Endometrial microvascular endothelial cells (primary cell): Measurements from ENCODE around the gene TOR1AIP1. TPM values are rescaled to one million over a fixed set of nuclear protein-coding genes. Genes with fewer than 3 reads are reported as not detected.
"Not testable (repeated sequence)": the region's sequence is repeated elsewhere in the genome, so short reads cannot be mapped to it uniquely, and the experiment has no call there.

Experiments used
- in situ Hi-C: cut with HindIII; loops from 2 replicates; pipeline ENCODE4 v1.10.0; 2017; ENCODE audit warnings: low sequenced_read_pairs, low pct_unique_long_range_greater_than_20kb; ENCODE audit errors: inconsistent ontology term
- total RNA-seq: library from RNA; depleted of rRNA; stranded (reverse); fragments of >200 nt; gene quantifications from one replicate; pipeline ENCODE4 v1.2.3, GENCODE V29; 2015; ENCODE audit errors: inconsistent ontology term

TOR1AIP1 gene
- 50.2 TPM for total RNA-seq

- in situ Hi-C loops, result no loop called here
These were observed at the start of gene TOR1AIP1 for GRCh38 chr1:179882253-179883039. Gene TOR1AIP1 (plus strand): TSS chr1:179882285. CDS start chr1:179882503, 218 bp downstream.

GRCh38 chr1:179836686-179837445, 45.2 kb upstream of the TOR1AIP1 start:
- in situ Hi-C loops, result not testable (repeated sequence)

GRCh38 chr1:179840107-179840506, 42.0 kb upstream of the TOR1AIP1 start:
- in situ Hi-C loops, result no loop called here

GRCh38 chr1:179848233-179848632, 33.9 kb upstream of the TOR1AIP1 start:
- in situ Hi-C loops, result no loop called here

- in situ Hi-C loops, result no loop called here
These were observed 29.0 kb upstream of the TOR1AIP1 start for GRCh38 chr1:179853102-179853501.

- in situ Hi-C loops, result not testable (repeated sequence)
These were observed 26.3 kb upstream of the TOR1AIP1 start for GRCh38 chr1:179855831-179856230.

GRCh38 chr1:179856296-179856695, 25.8 kb upstream of the TOR1AIP1 start:
- in situ Hi-C loops, result no loop called here

GRCh38 chr1:179857009-179857408, 25.1 kb upstream of the TOR1AIP1 start:
- in situ Hi-C loops, result no loop called here

GRCh38 chr1:179860652-179861051, 21.4 kb upstream of the TOR1AIP1 start:
- in situ Hi-C loops, result no loop called here

- in situ Hi-C loops, result no loop called here
These were observed 16.7 kb upstream of the TOR1AIP1 start for GRCh38 chr1:179865377-179865776.

GRCh38 chr1:179866616-179867015, 15.5 kb upstream of the TOR1AIP1 start:
- in situ Hi-C loops, result no loop called here

GRCh38 chr1:179867493-179868330, 14.4 kb upstream of the TOR1AIP1 start:
- in situ Hi-C loops, result no loop called here

- in situ Hi-C loops, result no loop called here
These were observed 11.2 kb upstream of the TOR1AIP1 start for GRCh38 chr1:179870870-179871269.

GRCh38 chr1:179871940-179872339, 10.1 kb upstream of the TOR1AIP1 start:
- in situ Hi-C loops, result no loop called here

- in situ Hi-C loops, result no loop called here
These were observed 9.5 kb upstream of the TOR1AIP1 start for GRCh38 chr1:179872558-179872957.

GRCh38 chr1:179873438-179873851, 8.6 kb upstream of the TOR1AIP1 start:
- in situ Hi-C loops, result no loop called here

- in situ Hi-C loops, result no loop called here
These were observed 6.3 kb upstream of the TOR1AIP1 start for GRCh38 chr1:179875596-179876299.

- in situ Hi-C loops, result no loop called here
These were observed 5.8 kb upstream of the TOR1AIP1 start for GRCh38 chr1:179876300-179876715.
